Measurements from ENCODE around the gene KRT16.

GRCh38 chr17:41618341-41619035, 5.9 kb upstream of the KRT16 start:
- TF ChIP-seq POLR2AphosphoS5 (IDR thresholded peaks at IDR 0.05; ENCODE audit: low read depth, low read length) (no peak), POLR2A (IDR thresholded peaks at IDR 0.05; ENCODE audit: low read depth, low read length) (no peak), TAF1 (IDR thresholded peaks at IDR 0.05; ENCODE audit: borderline replicate concordance, low read depth, low read length) (no peak)
